DMS 273 treated with DMSO at 0.1 percent for 48 hours (cell line): ENCODE measurements around the gene MAPK1.
"Not testable (repeated sequence)": the region's sequence is repeated elsewhere in the genome, so short reads cannot be mapped to it uniquely, and the experiment has no call there.

Experiments
- DNase-seq: peaks from one replicate; lab custom pipeline; 2025; lab: John Stamatoyannopoulos, UW

Gene MAPK1

GRCh38 chr22:21818487-21819182 lies 48.8 kb downstream of the MAPK1 start:
- no peak for DNase-seq

- not testable (repeated sequence) for DNase-seq
Observed at GRCh38 chr22:21817497-21817853, 50.0 kb downstream of the MAPK1 start.

- DNase-seq: no peak
Observed at GRCh38 chr22:21816787-21817496, 50.5 kb downstream of the MAPK1 start.

GRCh38 chr22:21816472-21816786 lies 51.0 kb downstream of the MAPK1 start:
- DNase-seq: no peak

- DNase-seq: no peak
Observed at GRCh38 chr22:21815958-21816357, 51.5 kb downstream of the MAPK1 start.

- DNase-seq: no peak
Observed at GRCh38 chr22:21815357-21815756, 52.1 kb downstream of the MAPK1 start.

- DNase-seq: no peak
Observed at GRCh38 chr22:21811982-21812381, 55.5 kb downstream of the MAPK1 start.

GRCh38 chr22:21807544-21808529 lies 59.6 kb downstream of the MAPK1 start:
- DNase-seq: no peak

GRCh38 chr22:21805325-21805724 lies 62.1 kb downstream of the MAPK1 start:
- DNase-seq: not testable (repeated sequence)

- no peak for DNase-seq
Observed at GRCh38 chr22:21803811-21804249, 63.6 kb downstream of the MAPK1 start.

- no peak for DNase-seq
Observed at GRCh38 chr22:21802673-21803072, 64.8 kb downstream of the MAPK1 start.

GRCh38 chr22:21802056-21802455 lies 65.4 kb downstream of the MAPK1 start:
- DNase-seq: no peak

- not testable (repeated sequence) for DNase-seq
Observed at GRCh38 chr22:21801304-21801644, 66.2 kb downstream of the MAPK1 start.

- no peak for DNase-seq
Observed at GRCh38 chr22:21800552-21801303, 66.7 kb downstream of the MAPK1 start.

GRCh38 chr22:21797444-21798221 lies 69.8 kb downstream of the MAPK1 start:
- no peak for DNase-seq

GRCh38 chr22:21796863-21797262 lies 70.6 kb downstream of the MAPK1 start:
- peak; percentile 5 for DNase-seq

- no peak for DNase-seq
Observed at GRCh38 chr22:21796231-21796630, 71.2 kb downstream of the MAPK1 start.

GRCh38 chr22:21793716-21794115 lies 73.7 kb downstream of the MAPK1 start:
- DNase-seq: not testable (repeated sequence)

- no peak for DNase-seq
Observed at GRCh38 chr22:21791635-21792625, 75.5 kb downstream of the MAPK1 start.
